MCF 10A (cell line): Measurements from ENCODE around the gene UTS2B. TPM values are rescaled to one million over a fixed set of nuclear protein-coding genes. Genes with fewer than 3 reads are reported as not detected.
"Not testable (repeated sequence)": the region's sequence is repeated elsewhere in the genome, so short reads cannot be mapped to it uniquely, and the experiment has no call there.

ENCODE experiments used
- BruUV-seq: library from RNA; stranded (reverse); fragments of 400-500 nt; replicated peaks from 2 replicates; lab custom pipeline; 2021; lab: Mats Ljungman, UMichigan
- CTCF ChIA-PET: fragments of 300-600 bp; sonication (Branson Sonifier 250); formaldehyde crosslinking; extraction: SDS; loops from one replicate; lab custom pipeline; 2021; ENCODE audit warnings: antibody characterized with exemption, inconsistent platforms; lab: Yijun Ruan, JAX
- POLR2A ChIA-PET: fragments of 300-600, 350-650 bp; sonication (Branson Sonifier 250); formaldehyde crosslinking; extraction: SDS; loops from one replicate; lab custom pipeline; 2020; ENCODE audit warnings: antibody characterized with exemption, inconsistent platforms; lab: Yijun Ruan, JAX
- DNase-seq: peaks from one replicate; pipeline ENCODE4 v3.0.0-alpha.2; 2018; ENCODE audit not compliant: unreplicated experiment
- H3K27ac Mint-ChIP-seq: one replicate; pipeline ENCODE4 v1.8.0; 2022; ENCODE audit warnings: mild to moderate bottlenecking, low read depth, mixed read lengths; ENCODE audit not compliant: unreplicated experiment
- H3K27me3 Mint-ChIP-seq: one replicate; pipeline ENCODE4 v1.8.0; 2022; ENCODE audit warnings: mixed read lengths; ENCODE audit not compliant: insufficient read depth, unreplicated experiment
- H3K36me3 Mint-ChIP-seq: one replicate; pipeline ENCODE4 v1.8.0; 2022; ENCODE audit warnings: mild to moderate bottlenecking, moderate library complexity, mixed read lengths; ENCODE audit not compliant: insufficient read depth, unreplicated experiment
- H3K4me1 Mint-ChIP-seq: one replicate; pipeline ENCODE4 v1.8.0; 2022; ENCODE audit warnings: mixed read lengths; ENCODE audit not compliant: insufficient read depth, unreplicated experiment
- H3K4me3 Mint-ChIP-seq: one replicate; pipeline ENCODE4 v1.8.0; 2022; ENCODE audit warnings: mild to moderate bottlenecking, moderate library complexity, mixed read lengths; ENCODE audit not compliant: unreplicated experiment
- H3K9me3 Mint-ChIP-seq: one replicate; pipeline ENCODE4 v1.8.0; 2022; ENCODE audit warnings: mixed read lengths; ENCODE audit not compliant: unreplicated experiment
- intact Hi-C: fragments of 100-400 bp; cut with micrococcal nuclease; formaldehyde crosslinking; loops from 2 replicates; pipeline ENCODE4 v1.14.1; 2022
- total RNA-seq: library from RNA; stranded (reverse); gene quantifications from 2 replicates; pipeline ENCODE4 v1.2.3, GENCODE V29; 2022
- TF ChIP-seq, protein P1 (sequence below): fragments of 200-600 bp; IDR thresholded peaks from one replicate; pipeline ENCODE4 v1.8.0; 2022; ENCODE audit warnings: antibody characterized with exemption, mild to moderate bottlenecking; ENCODE audit not compliant: unreplicated experiment

The UTS2B gene
- total RNA-seq, 1 experiment from 2014 or later = 0.26 TPM

DNA sequence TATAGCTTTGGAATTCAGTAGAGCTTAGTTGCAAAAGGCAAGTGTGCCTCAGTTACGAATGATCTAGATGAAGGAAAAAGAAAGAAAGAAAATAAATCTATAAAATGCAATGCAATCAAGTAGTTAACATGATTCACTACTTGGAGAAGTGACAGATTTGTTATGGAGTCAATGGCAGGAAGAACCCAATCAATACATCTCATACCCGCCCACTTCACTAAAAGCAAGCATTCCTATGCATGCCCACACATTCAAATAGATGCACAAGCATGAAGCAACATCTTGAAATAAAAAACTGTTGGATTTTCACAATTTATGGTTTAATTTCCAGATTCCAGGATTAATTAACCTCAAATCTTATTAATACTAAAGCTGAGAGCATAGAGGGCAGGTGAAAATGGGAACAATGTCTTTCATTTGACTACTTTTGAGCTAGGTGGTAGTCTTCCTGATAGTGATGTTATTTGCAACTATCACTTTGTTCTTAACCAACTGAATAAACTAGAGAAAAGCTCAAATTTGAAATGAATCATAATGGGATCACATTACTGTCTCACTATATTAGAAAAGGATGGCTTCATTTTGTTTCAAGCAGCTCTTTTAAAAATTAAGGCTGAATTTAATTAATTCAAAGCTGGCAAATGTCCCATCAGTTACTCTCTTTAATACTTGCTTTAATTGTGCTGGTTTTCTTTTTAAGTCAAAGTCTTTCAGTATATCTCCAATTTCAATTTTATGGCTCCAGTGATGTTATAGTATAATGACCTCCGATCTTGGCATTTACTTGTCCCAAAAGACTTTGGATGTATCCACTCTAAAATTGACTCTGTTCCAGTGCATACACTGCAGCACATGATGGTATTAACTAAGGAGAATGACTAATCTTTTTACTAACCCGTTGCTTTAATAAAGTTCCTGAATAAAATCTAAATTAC, 47.8 kb downstream of the UTS2B start:
- no TSS peak for BruUV-seq
- POLR2A ChIA-PET = no interaction called here
- Mint-ChIP-seq H3K4me3 (no peak overlapping the region), H3K27me3 (no peaks in the 10 kb centered on the region), H3K4me1 (no peaks in the 10 kb centered on the region), H3K36me3 (no peaks in the 10 kb centered on the region), H3K27ac (no peak overlapping the region), H3K9me3 (no peaks in the 10 kb centered on the region)
- CTCF ChIA-PET = no interaction called here
- DNase-seq = no peak
- intact Hi-C loops = no loop called here
- TF ChIP-seq, protein P1, sequence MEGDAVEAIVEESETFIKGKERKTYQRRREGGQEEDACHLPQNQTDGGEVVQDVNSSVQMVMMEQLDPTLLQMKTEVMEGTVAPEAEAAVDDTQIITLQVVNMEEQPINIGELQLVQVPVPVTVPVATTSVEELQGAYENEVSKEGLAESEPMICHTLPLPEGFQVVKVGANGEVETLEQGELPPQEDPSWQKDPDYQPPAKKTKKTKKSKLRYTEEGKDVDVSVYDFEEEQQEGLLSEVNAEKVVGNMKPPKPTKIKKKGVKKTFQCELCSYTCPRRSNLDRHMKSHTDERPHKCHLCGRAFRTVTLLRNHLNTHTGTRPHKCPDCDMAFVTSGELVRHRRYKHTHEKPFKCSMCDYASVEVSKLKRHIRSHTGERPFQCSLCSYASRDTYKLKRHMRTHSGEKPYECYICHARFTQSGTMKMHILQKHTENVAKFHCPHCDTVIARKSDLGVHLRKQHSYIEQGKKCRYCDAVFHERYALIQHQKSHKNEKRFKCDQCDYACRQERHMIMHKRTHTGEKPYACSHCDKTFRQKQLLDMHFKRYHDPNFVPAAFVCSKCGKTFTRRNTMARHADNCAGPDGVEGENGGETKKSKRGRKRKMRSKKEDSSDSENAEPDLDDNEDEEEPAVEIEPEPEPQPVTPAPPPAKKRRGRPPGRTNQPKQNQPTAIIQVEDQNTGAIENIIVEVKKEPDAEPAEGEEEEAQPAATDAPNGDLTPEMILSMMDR = no peak

DNA sequence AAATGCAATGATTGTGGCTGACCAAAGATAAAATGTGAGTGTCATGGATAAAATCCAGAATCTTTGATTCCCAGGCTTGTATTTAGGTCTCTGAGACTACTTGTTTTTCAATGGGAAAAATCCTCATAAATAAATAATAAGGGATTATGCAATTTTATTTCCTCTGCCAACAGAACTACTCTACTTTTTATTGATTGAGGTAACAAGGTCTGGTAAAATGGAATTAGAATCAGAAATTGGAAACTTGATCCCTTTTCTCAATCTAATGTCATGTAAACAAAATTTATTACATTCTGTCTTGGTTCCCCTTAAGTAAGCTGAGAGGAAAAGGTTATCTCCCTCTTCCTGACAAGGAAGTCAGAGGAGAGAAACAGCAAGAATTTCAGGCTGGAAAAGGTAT, 49.4 kb downstream of the UTS2B start:
- H3K4me1 Mint-ChIP-seq = no peaks in the 10 kb centered on the region
- DNase-seq = no peak
- H3K36me3 Mint-ChIP-seq = no peaks in the 10 kb centered on the region
- H3K4me3 Mint-ChIP-seq = no peak overlapping the region
- no TSS peak for BruUV-seq
- TF ChIP-seq, protein P1 = no peak
- intact Hi-C loops = no loop called here
- no peak overlapping the region for H3K27ac Mint-ChIP-seq
- CTCF ChIA-PET = no interaction called here
- no peaks in the 10 kb centered on the region for H3K27me3 Mint-ChIP-seq
- H3K9me3 Mint-ChIP-seq = no peaks in the 10 kb centered on the region
- POLR2A ChIA-PET = no interaction called here

- Mint-ChIP-seq H3K36me3 (no peaks in the 10 kb centered on the region), H3K9me3 (no peaks in the 10 kb centered on the region), H3K4me1 (no peaks in the 10 kb centered on the region), H3K27me3 (no peaks in the 10 kb centered on the region), H3K4me3 (no peak overlapping the region), H3K27ac (no peak overlapping the region)
- ChIA-PET CTCF (no interaction called here), POLR2A (interaction anchor here (0.7 kb wide), 1 partner anchor 222 kb away, joined by 3 read pairs; no protein-coding TSS in a partner anchor)
- DNase-seq = no peak
- intact Hi-C loops = no loop called here
- TF ChIP-seq, protein P1 = no peak
- no TSS peak for BruUV-seq
Measured at GRCh38 chr3:191280111-191280510, 50.2 kb downstream of the UTS2B start.

DNA sequence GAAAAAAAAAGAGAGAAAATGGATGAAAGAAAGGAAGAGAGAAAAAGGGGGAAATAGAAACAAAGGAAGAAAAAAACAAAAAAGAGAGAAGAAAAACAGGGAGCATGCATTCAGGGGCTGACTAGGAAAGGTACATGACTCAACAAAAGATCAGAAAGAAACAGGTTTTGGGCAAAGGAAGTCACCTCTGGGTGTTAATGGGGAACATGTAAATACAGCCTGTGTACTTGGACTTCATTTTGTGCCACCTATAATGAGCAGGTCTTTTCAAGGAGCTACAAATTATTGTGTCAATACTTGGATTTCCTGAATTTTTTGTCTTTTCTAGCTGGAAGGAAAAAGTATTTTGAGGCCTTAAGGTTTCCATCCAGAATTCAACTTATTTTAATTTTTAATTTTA, 54.6 kb downstream of the UTS2B start:
- POLR2A ChIA-PET = interaction anchor here (1.0 kb wide), 1 partner anchor 19 kb away, joined by 3 read pairs; no protein-coding TSS in a partner anchor

DNA sequence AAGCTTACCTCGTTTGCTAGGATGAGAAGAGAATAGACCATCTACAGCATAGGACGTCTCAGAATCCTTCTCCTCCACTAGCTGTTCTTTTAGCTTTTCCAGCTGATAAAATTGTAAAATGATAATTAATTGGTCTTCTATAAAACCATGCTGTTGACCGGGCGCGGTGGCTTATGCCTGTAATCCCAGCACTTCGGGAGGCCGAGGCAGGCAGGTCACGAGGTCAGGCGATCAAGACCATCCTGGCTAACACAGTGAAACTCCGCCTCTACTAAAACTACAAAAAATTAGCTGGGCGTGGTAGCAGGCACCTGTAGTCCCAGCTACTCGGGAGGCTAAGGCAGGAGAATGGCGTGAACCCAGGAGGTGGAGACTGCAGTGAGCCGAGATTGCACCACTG, 55.1 kb downstream of the UTS2B start:
- POLR2A ChIA-PET, H3K27me3 Mint-ChIP-seq, H3K4me1 Mint-ChIP-seq, H3K9me3 Mint-ChIP-seq, BruUV-seq, H3K27ac Mint-ChIP-seq, DNase-seq, intact Hi-C loops, H3K36me3 Mint-ChIP-seq, H3K4me3 Mint-ChIP-seq: not testable (repeated sequence)
- CTCF ChIA-PET = interaction anchor here (1.0 kb wide), 1 partner anchor 9 kb away, joined by 3 read pairs; no protein-coding TSS in a partner anchor

More for the DNA sequence above, 54.6 kb downstream of the UTS2B start:
- no peak for DNase-seq
- no TSS peak for BruUV-seq
- no peak overlapping the region for H3K4me3 Mint-ChIP-seq
- H3K4me1 Mint-ChIP-seq = no peaks in the 10 kb centered on the region
- H3K9me3 Mint-ChIP-seq = peaks cover 5% of the 10 kb centered on the region
- H3K27ac Mint-ChIP-seq = no peak overlapping the region
- no peaks in the 10 kb centered on the region for H3K36me3 Mint-ChIP-seq
- intact Hi-C loops = no loop called here
- H3K27me3 Mint-ChIP-seq = no peaks in the 10 kb centered on the region
- TF ChIP-seq, protein P1 = no peak
- CTCF ChIA-PET = interaction anchor here (0.6 to 1.0 kb wide), 2 partner anchors 9 to 451 kb away, joined by 3 read pairs; no protein-coding TSS in a partner anchor
